CD14-positive monocyte (primary cell): ENCODE measurements around the gene NME5. TPM values are rescaled to one million over a fixed set of nuclear protein-coding genes. Genes with fewer than 3 reads are reported as not detected.

Experiments
- DNase-seq, 3 donors: peaks; one replicate each; pipeline ENCODE4 v3.0.0-alpha.2; 2011 to 2022
- H2AFZ ChIP-seq: 2 replicates; pipeline ENCODE4 v1.6.0; 2012; ENCODE audit warnings: mild to moderate bottlenecking, low read depth, low read length, inconsistent platforms; ENCODE audit not compliant: insufficient read depth, poor library complexity, severe bottlenecking
- H3K27ac ChIP-seq, 2 donors: 1 replicate in 1 of 2; 2 replicates in 1 of 2; pipeline ENCODE4 v1.5.1; 2012 to 2013; ENCODE audit warnings: low read length in 2 of 2, control low read depth in 1 of 2, inconsistent platforms in 1 of 2, low read depth in 1 of 2, mild to moderate bottlenecking in 1 of 2
- H3K27me3 ChIP-seq, 2 donors: one replicate each; pipeline versions ENCODE4 v1.6.0 to v1.6.1; 2011 to 2013; ENCODE audit warnings: low read length in 2 of 2; ENCODE audit not compliant: control insufficient read depth in 2 of 2, insufficient read depth in 2 of 2
- H3K36me3 ChIP-seq, 2 donors: replicated peaks in 1 of 2; 1 replicate in 1 of 2; 2 replicates in 1 of 2; pipeline versions ENCODE4 v1.5.1 to v1.6.1; 2012 to 2013; ENCODE audit warnings: low read length in 2 of 2, control low read depth in 1 of 2, inconsistent platforms in 1 of 2, mild to moderate bottlenecking in 1 of 2; ENCODE audit not compliant: insufficient read depth in 2 of 2, control insufficient read depth in 1 of 2
- H3K4me1 ChIP-seq, 2 donors: 1 replicate in 1 of 2; 2 replicates in 1 of 2; pipeline versions ENCODE4 v1.5.1 to v1.6.1; 2012 to 2013; ENCODE audit warnings: low read length in 2 of 2, control low read depth in 1 of 2, inconsistent platforms in 1 of 2, mild to moderate bottlenecking in 1 of 2, moderate library complexity in 1 of 2; ENCODE audit not compliant: insufficient read depth in 2 of 2, control insufficient read depth in 1 of 2
- H3K4me2 ChIP-seq: replicated peaks from 2 replicates; pipeline ENCODE3; 2012; ENCODE audit warnings: low read length, moderate library complexity, mild to moderate bottlenecking; ENCODE audit not compliant: poor library complexity, severe bottlenecking; ENCODE audit errors: extremely low read depth
- H3K4me3 ChIP-seq, 3 experiments: fragments of 200-600 bp in 1 of 3; sonication (generic) in 1 of 3; replicated peaks in 1 of 3; 1 replicate in 2 of 3; 2 replicates in 1 of 3; pipeline ENCODE4 v1.5.1; 2011 to 2013; ENCODE audit warnings: low read length in 3 of 3, mild to moderate bottlenecking in 3 of 3, control low read depth in 2 of 3, low read depth in 2 of 3, inconsistent platforms in 1 of 3, moderate library complexity in 1 of 3
- H3K79me2 ChIP-seq: 2 replicates; pipeline ENCODE4 v1.6.0; 2012; ENCODE audit warnings: mild to moderate bottlenecking, control low read depth, inconsistent platforms, low read length, moderate library complexity; ENCODE audit not compliant: insufficient read depth
- H3K9ac ChIP-seq: 2 replicates; pipeline ENCODE4 v1.6.0; 2017; ENCODE audit warnings: low read length, mild to moderate bottlenecking; ENCODE audit not compliant: insufficient read depth, poor library complexity, severe bottlenecking
- H3K9me3 ChIP-seq, 2 donors: replicated peaks in 1 of 2; 1 replicate in 1 of 2; 2 replicates in 1 of 2; pipeline versions ENCODE4 v1.5.1 to v1.6.1; 2012 to 2013; ENCODE audit warnings: low read length in 2 of 2, control low read depth in 1 of 2; ENCODE audit not compliant: control insufficient read depth in 1 of 2, insufficient read depth in 1 of 2
- H4K20me1 ChIP-seq: 2 replicates; pipeline ENCODE4 v1.6.0; 2012; ENCODE audit warnings: mild to moderate bottlenecking, low read length, control low read depth, moderate library complexity; ENCODE audit not compliant: insufficient read depth
- H3K27ac Mint-ChIP-seq, 7 donors: one replicate each; pipeline ENCODE4 v1.8.0; 2020; ENCODE audit warnings: mild to moderate bottlenecking in 7 of 7, mixed read lengths in 7 of 7, moderate library complexity in 6 of 7, inconsistent platforms in 2 of 7
- H3K27me3 Mint-ChIP-seq, 3 donors: one replicate each; pipeline ENCODE4 v1.8.0; 2021 to 2022; ENCODE audit warnings: low read depth in 3 of 3, mild to moderate bottlenecking in 3 of 3, mixed read lengths in 3 of 3, moderate library complexity in 3 of 3, inconsistent platforms in 1 of 3
- H3K36me3 Mint-ChIP-seq, 2 donors: one replicate each; pipeline ENCODE4 v1.8.0; 2020; ENCODE audit warnings: mixed read lengths in 2 of 2, inconsistent platforms in 1 of 2, mild to moderate bottlenecking in 1 of 2
- H3K4me1 Mint-ChIP-seq: one replicate; pipeline ENCODE4 v1.8.0; 2020; ENCODE audit warnings: mild to moderate bottlenecking, mixed read lengths
- H3K4me3 Mint-ChIP-seq, 2 donors: one replicate each; pipeline ENCODE4 v1.8.0; 2020; ENCODE audit warnings: mild to moderate bottlenecking in 2 of 2, mixed read lengths in 2 of 2, moderate library complexity in 1 of 2
- H3K9me3 Mint-ChIP-seq, 7 donors: one replicate each; pipeline ENCODE4 v1.8.0; 2020 to 2022; ENCODE audit warnings: mixed read lengths in 7 of 7, mild to moderate bottlenecking in 6 of 7, moderate library complexity in 6 of 7, inconsistent platforms in 2 of 7
- CTCF ChIP-seq: fragments of 200-600 bp; IDR thresholded peaks from one replicate; pipeline ENCODE4 v1.8.0; 2022; ENCODE audit warnings: antibody characterized with exemption, mild to moderate bottlenecking
- WGBS: methylation state at CpG from one replicate; pipeline ENCODE4 v1.1.5; 2013; ENCODE audit warnings: missing lambda C conversion rate; ENCODE audit not compliant: insufficient coverage; 5-methylcytosine and 5-hydroxymethylcytosine counted together
- intact Hi-C, 2 donors: fragments of 100-400 bp; cut with micrococcal nuclease; formaldehyde crosslinking; loops; one replicate each; pipeline versions ENCODE4 v1.15.0 to v1.15.1; 2023
- polyA plus RNA-seq, 3 donors: library from polyadenylated mRNA; depleted of rRNA in 1 of 3; unstranded in 2 of 3; stranded (reverse) in 1 of 3; fragments of 300-500 nt in 2 of 3; fragments of >200 nt in 1 of 3; fragmentation: Illumina TruSeq in 2 of 3; gene quantifications; 1 replicate in 2 of 3; 2 replicates in 1 of 3; pipeline ENCODE4 v1.2.3, GENCODE V29; 2012 to 2021

Gene NME5
- polyA plus RNA-seq, 3 donors = not detected

- H3K4me1 Mint-ChIP-seq = peaks cover 17% of the 10 kb centered on the region
- intact Hi-C loops = no loop called here
- no peak overlapping the region for H3K4me3 Mint-ChIP-seq
- no peak overlapping the region for H3K27ac ChIP-seq
- 100% methylated on average over 2 of the region's 6 CpGs for WGBS
- DNase-seq = no peak
- no peaks in the 10 kb centered on the region for H4K20me1 ChIP-seq
- peaks cover 0 to 3% (median 0%) of the 10 kb centered on the region in 7 donors for H3K9me3 Mint-ChIP-seq
- H3K9ac ChIP-seq = no peak overlapping the region
- H3K36me3 ChIP-seq = no peaks in the 10 kb centered on the region
- no peak overlapping the region for H3K27ac Mint-ChIP-seq
- H3K4me1 ChIP-seq = peaks cover 11 to 12% of the 10 kb centered on the region in 2 donors
- no peak overlapping the region for H3K4me3 ChIP-seq
- no peaks in the 10 kb centered on the region for H3K79me2 ChIP-seq
- no peaks in the 10 kb centered on the region for H3K36me3 Mint-ChIP-seq
- peaks cover 0 to 6% of the 10 kb centered on the region in 2 donors for H3K27me3 ChIP-seq
- TF ChIP-seq CTCF = no peak
- H3K27me3 Mint-ChIP-seq = peaks cover 2 to 13% (median 9%) of the 10 kb centered on the region in 3 donors
- H3K9me3 ChIP-seq = no peaks in the 10 kb centered on the region
- no peak overlapping the region for H3K4me2 ChIP-seq
- H2AFZ ChIP-seq = no peak overlapping the region
Measured at GRCh38 chr5:138105709-138106108, 33.5 kb downstream of the NME5 start.

GRCh38 chr5:138103319-138103637 lies 36.0 kb downstream of the NME5 start:
- H3K9me3 ChIP-seq = no peaks in the 10 kb centered on the region
- Mint-ChIP-seq H3K4me1 (peaks cover 17% of the 10 kb centered on the region), H3K36me3 (no peaks in the 10 kb centered on the region), H3K27me3 (peaks cover 5 to 10% (median 9%) of the 10 kb centered on the region in 3 donors), H3K27ac (no peak overlapping the region), H3K4me3 (no peak overlapping the region), H3K9me3 (peaks cover 0 to 7% (median 0%) of the 10 kb centered on the region in 7 donors)
- intact Hi-C loops = no loop called here
- no peak overlapping the region for H3K9ac ChIP-seq
- no peak overlapping the region for H2AFZ ChIP-seq
- no peak for DNase-seq
- peaks cover 11 to 12% of the 10 kb centered on the region in 2 donors for H3K4me1 ChIP-seq
- H3K36me3 ChIP-seq = no peaks in the 10 kb centered on the region
- no peaks in the 10 kb centered on the region for H3K79me2 ChIP-seq
- no peak for TF ChIP-seq CTCF
- H4K20me1 ChIP-seq = no peaks in the 10 kb centered on the region
- H3K27me3 ChIP-seq = no peaks in the 10 kb centered on the region
- H3K4me3 ChIP-seq = no peak overlapping the region
- no peak overlapping the region for H3K4me2 ChIP-seq
- WGBS = no CpG with 5 or more reads among the region's 3 CpGs
- no peak overlapping the region for H3K27ac ChIP-seq
